Suppressor macrophage treated with lipopolysaccharide for 1 hour (primary cell): ENCODE measurements around the gene NPM1.

Experiments used
- DNase-seq, 3 donors: peaks; one replicate each; pipeline ENCODE4 v3.0.0-alpha.2; 2020 to 2022

The NPM1 gene

GRCh38 chr5:171453988-171454387, 66.3 kb downstream of the NPM1 start:
- no peak for DNase-seq

- no peak for DNase-seq
These were observed 66.9 kb downstream of the NPM1 start for GRCh38 chr5:171454549-171454948.

- no peak for DNase-seq
These were observed 67.9 kb downstream of the NPM1 start for GRCh38 chr5:171455522-171455921.

GRCh38 chr5:171457208-171457981, 69.7 kb downstream of the NPM1 start:
- DNase-seq, result no peak

- DNase-seq, result no peak
These were observed 72.2 kb downstream of the NPM1 start for GRCh38 chr5:171459839-171460238.
